GM10266 (cell line): ENCODE results near the gene ZNF234.
"Not testable (repeated sequence)": the region's sequence is repeated elsewhere in the genome, so short reads cannot be mapped to it uniquely, and the experiment has no call there.

ENCODE experiments used
- DNase-seq: peaks from one replicate; pipeline ENCODE4 v3.0.0; 2012; ENCODE audit errors: extremely low spot score
- TF ChIP-seq, protein P1 (sequence below): IDR thresholded peaks from 2 replicates; pipeline ENCODE4 v1.5.1; 2012; ENCODE audit warnings: mild to moderate bottlenecking, low read depth; ENCODE audit not compliant: control insufficient read depth, insufficient read depth; ENCODE audit errors: missing control alignments

The ZNF234 gene

DNA sequence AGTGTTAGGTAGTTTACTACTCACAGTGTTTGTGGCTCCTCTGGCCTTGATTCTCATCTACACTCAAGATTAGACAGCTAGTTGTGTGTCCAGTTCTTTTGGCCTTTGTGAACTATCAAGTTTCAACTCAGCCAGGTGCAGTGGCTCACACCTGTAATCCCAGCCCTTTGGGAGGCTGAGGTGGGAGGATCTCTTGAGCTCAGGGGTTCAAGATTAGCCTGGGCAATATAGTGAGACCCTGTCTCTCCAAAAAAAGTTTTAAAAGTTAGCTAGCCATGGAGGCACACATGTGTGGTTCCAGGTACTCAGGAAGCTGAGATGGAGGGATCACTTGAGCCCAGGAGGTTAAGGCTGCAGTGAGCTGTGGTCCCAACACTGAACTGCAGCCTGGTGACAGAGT, 39.6 kb downstream of the ZNF234 start:
- TF ChIP-seq, protein P1, sequence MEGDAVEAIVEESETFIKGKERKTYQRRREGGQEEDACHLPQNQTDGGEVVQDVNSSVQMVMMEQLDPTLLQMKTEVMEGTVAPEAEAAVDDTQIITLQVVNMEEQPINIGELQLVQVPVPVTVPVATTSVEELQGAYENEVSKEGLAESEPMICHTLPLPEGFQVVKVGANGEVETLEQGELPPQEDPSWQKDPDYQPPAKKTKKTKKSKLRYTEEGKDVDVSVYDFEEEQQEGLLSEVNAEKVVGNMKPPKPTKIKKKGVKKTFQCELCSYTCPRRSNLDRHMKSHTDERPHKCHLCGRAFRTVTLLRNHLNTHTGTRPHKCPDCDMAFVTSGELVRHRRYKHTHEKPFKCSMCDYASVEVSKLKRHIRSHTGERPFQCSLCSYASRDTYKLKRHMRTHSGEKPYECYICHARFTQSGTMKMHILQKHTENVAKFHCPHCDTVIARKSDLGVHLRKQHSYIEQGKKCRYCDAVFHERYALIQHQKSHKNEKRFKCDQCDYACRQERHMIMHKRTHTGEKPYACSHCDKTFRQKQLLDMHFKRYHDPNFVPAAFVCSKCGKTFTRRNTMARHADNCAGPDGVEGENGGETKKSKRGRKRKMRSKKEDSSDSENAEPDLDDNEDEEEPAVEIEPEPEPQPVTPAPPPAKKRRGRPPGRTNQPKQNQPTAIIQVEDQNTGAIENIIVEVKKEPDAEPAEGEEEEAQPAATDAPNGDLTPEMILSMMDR: no peak
- no peak for DNase-seq

DNA sequence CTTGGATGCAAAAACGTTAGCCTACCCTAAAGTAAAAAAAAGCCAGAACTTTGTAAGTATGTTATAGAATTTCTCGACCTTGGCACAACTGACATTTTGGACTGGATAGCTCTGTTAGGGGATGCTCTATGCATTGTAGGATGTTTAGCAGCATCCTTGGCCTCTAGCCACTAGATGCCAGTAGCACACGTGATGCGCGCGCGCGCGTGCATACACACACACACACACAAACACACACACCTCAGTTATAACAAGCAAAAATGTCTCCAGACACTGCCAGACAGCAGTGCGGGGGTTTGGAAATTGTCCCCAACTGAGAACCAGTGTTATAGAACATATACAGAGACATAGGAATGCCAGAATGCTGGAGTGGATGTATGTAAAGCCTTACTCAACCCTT, 40.8 kb downstream of the ZNF234 start:
- no peak for DNase-seq
- TF ChIP-seq, protein P1: no peak

DNA sequence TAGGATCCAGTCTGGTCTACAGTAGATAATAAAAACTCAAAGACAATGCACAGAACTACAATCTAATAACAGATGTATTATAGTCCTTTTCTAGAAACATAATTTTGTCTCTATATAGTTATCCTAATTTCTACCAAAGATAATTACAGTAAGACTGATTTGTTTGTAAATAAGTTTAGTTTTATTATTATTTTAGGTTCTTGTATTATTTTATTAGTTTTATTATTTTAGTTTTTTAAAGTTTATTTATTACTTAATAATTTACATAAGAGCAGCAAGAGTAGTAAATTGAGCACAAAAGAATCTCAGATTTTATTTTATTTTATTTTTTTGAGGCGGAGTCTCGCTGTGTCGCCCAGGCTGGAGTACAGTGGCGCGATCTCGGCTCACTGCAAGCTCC, 48.7 kb downstream of the ZNF234 start:
- TF ChIP-seq, protein P1: no peak
- DNase-seq: no peak

DNA sequence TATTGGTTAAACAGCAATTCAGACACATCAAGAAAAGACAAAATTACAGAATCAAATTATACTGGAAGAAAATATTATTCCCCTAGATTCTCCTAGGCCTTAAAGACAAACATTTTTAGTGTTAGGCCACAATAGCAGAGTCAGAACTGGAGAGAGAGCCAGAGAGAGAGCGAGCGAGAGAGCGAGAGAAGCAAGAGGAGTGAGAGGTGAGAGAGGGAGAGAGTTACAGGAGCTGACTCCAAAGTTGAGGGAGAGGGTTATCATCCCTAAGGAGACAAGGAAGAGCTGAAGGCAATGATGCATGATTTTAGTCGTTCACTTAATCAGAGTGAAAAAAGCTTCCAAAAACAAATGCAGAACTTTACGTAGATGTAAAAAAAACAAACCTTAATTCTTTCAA, 50.8 kb downstream of the ZNF234 start:
- TF ChIP-seq, protein P1: no peak
- no peak for DNase-seq

DNA sequence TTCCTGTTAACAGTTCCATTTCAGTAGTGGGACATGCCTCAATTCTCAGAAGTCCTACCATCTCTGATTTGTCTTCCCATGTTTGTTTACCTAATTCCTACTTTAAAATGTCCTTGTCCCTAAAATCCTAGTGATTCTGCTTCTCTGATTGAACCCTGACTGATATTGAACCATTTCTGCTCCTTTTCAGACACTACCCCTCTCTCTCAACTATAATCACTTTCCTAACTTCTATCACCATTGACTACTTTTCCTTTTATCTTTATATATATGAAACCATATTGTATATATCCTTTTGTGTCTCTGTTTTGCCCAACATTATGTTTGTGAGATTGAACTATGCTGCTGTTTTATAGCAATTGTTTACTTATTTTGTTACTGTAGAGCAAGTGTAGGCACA, 55.4 kb downstream of the ZNF234 start:
- TF ChIP-seq, protein P1: no peak
- no peak for DNase-seq

DNA sequence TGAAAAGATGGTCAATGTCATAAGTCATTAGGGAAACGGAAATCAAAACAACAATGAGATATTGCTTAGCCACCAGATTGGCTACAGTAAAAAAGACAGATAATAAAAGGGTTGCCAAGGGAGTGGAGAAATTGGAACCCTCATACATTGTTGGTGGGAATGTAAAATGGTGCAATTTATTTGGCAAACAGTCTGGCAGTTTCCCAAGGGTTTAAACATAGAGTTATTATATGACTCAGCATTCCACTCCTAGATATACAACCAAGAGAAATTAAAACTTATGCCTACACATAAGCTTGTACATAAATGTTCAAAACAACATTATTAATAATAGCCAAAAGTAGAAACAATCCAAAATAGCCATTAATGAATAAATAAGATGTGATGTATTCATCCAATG, 61.1 kb downstream of the ZNF234 start:
- DNase-seq: no peak
- TF ChIP-seq, protein P1: no peak

DNA sequence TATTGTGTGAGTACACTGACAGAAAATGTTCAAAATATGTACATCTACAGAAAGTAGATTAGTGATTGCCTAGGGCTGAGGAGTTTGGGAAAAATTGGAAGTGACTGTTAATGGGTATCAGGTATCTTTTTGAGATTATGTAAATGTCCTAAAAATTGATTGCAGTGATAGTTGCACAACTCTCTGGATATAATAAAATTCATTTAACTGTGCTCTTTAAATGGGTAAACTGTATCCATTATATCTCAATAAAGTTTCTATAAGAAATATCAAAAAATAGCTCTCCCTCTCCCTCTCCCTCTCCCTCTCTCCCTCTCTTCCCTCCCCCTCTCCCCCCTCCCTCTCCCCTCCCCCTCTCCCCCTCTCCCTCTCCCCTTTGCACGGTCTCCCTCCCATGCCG, 61.6 kb downstream of the ZNF234 start:
- TF ChIP-seq, protein P1: no peak
- DNase-seq: no peak

DNA sequence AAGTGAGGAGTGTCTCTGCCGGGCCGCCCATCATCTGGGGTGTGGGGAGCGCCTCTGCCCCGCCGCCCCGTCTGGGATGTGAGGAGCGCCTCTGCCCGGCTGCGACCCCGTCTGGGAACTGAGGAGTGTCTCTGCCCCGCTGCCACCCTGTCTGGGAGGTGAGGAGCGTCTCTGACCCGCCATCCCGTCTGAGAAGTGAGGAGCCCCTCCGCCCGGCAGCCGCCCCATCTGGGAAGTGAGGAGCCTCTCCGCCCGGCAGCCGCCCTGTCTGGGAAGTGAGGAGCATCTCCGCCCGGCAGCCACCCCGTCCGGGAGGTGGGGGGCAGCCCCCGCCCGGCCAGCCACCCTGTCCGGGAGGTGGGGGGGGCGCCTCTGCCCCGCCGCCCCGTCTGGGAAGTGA, 62.5 kb downstream of the ZNF234 start:
- not testable (repeated sequence) for DNase-seq
